Loucy (cell line): ENCODE results near the gene PTPN3.

Experiments
- H2AFZ ChIP-seq: fragments of 200-600 bp; sonication (generic); 2 replicates; pipeline ENCODE4 v1.6.0; 2016; ENCODE audit warnings: antibody characterized with exemption, mild to moderate bottlenecking, low read length, moderate library complexity
- H3F3A ChIP-seq: fragments of 200-600 bp; 2 replicates; pipeline ENCODE4 v1.6.0; 2016; ENCODE audit warnings: antibody characterized with exemption, low read depth, mild to moderate bottlenecking
- H3K27me3 ChIP-seq: fragments of 200-600 bp; sonication (generic); 2 replicates; pipeline ENCODE4 v1.6.1; 2014; ENCODE audit warnings: low read length, mild to moderate bottlenecking; ENCODE audit not compliant: insufficient read depth, poor library complexity, severe bottlenecking
- H3K36me3 ChIP-seq: fragments of 200-600 bp; sonication (generic); 2 replicates; pipeline ENCODE4 v1.6.1; 2016; ENCODE audit warnings: low read length; ENCODE audit not compliant: insufficient read depth
- H3K4me1 ChIP-seq: fragments of 200-600 bp; sonication (generic); 2 replicates; pipeline ENCODE4 v1.5.1; 2014; ENCODE audit warnings: low read length, mild to moderate bottlenecking; ENCODE audit not compliant: insufficient read depth, poor library complexity, severe bottlenecking
- H3K4me2 ChIP-seq: fragments of 200-600 bp; sonication (generic); 2 replicates; pipeline ENCODE4 v1.6.0; 2014; ENCODE audit warnings: antibody characterized with exemption, low read length, low read depth, mild to moderate bottlenecking; ENCODE audit not compliant: poor library complexity, severe bottlenecking
- H3K4me3 ChIP-seq: fragments of 200-600 bp; sonication (generic); 2 replicates; pipeline ENCODE4 v1.5.1; 2014; ENCODE audit warnings: low read length, mild to moderate bottlenecking, mixed read lengths; ENCODE audit not compliant: poor library complexity, severe bottlenecking
- H3K79me2 ChIP-seq: fragments of 200-600 bp; sonication (generic); 2 replicates; pipeline ENCODE4 v1.6.1; 2014; ENCODE audit warnings: low read length; ENCODE audit not compliant: insufficient read depth
- H3K9ac ChIP-seq: fragments of 200-600 bp; sonication (generic); 2 replicates; pipeline ENCODE4 v1.6.0; 2014; ENCODE audit warnings: mild to moderate bottlenecking, low read depth, low read length, moderate library complexity; ENCODE audit not compliant: poor library complexity, severe bottlenecking
- H3K9me2 ChIP-seq: fragments of 200-600 bp; sonication (generic); replicated peaks from 2 replicates; pipeline ENCODE4 v1.6.1; 2016; ENCODE audit warnings: low read depth, low read length, mixed read lengths
- H3K9me3 ChIP-seq: fragments of 200-600 bp; sonication (generic); 2 replicates; pipeline ENCODE4 v1.6.1; 2014; ENCODE audit warnings: mild to moderate bottlenecking, antibody characterized with exemption, low read length, low read depth; ENCODE audit not compliant: insufficient read depth
- H4K20me1 ChIP-seq: fragments of 200-600 bp; sonication (generic); 2 replicates; pipeline ENCODE4 v1.6.0; 2014; ENCODE audit warnings: antibody characterized with exemption, low read length, mild to moderate bottlenecking; ENCODE audit not compliant: insufficient read depth, poor library complexity, severe bottlenecking
- CTCF ChIP-seq: fragments of 200-600 bp; sonication (generic); conservative IDR thresholded peaks from 2 replicates; pipeline ENCODE4 v1.5.1; 2014; ENCODE audit warnings: mild to moderate bottlenecking, antibody characterized with exemption, low read length
- EZH2phosphoT487 ChIP-seq: fragments of 200-600 bp; IDR thresholded peaks from 2 replicates; pipeline ENCODE4 v1.6.1; 2018; ENCODE audit warnings: antibody characterized with exemption, mild to moderate bottlenecking, moderate library complexity, borderline replicate concordance

The PTPN3 gene

GRCh38 chr9:109467936-109468335 lies 30.2 kb downstream of the PTPN3 start:
- Histone ChIP-seq H3F3A (no peaks in the 10 kb centered on the region), H3K9me2 (no peaks in the 10 kb centered on the region), H3K79me2 (no peaks in the 10 kb centered on the region), H4K20me1 (no peaks in the 10 kb centered on the region), H3K4me2 (no peak overlapping the region), H3K9me3 (no peaks in the 10 kb centered on the region), H3K4me3 (no peak overlapping the region), H3K9ac (no peak overlapping the region), H3K27me3 (peaks cover 86% of the 10 kb centered on the region), H2AFZ (no peak overlapping the region), H3K4me1 (peaks cover 8% of the 10 kb centered on the region), H3K36me3 (no peaks in the 10 kb centered on the region)
- TF ChIP-seq EZH2phosphoT487 (peak; percentile 91), CTCF (no peak)

GRCh38 chr9:109466623-109467590 lies 31.2 kb downstream of the PTPN3 start:
- Histone ChIP-seq H3K4me3 (no peak overlapping the region), H3K4me1 (peaks cover 8% of the 10 kb centered on the region), H3K4me2 (peak overlapping the region; percentile 19), H3K27me3 (peaks cover 86% of the 10 kb centered on the region), H3K9ac (no peak overlapping the region), H4K20me1 (no peaks in the 10 kb centered on the region), H3K9me3 (no peaks in the 10 kb centered on the region), H3K79me2 (no peaks in the 10 kb centered on the region), H3K9me2 (no peaks in the 10 kb centered on the region), H3K36me3 (no peaks in the 10 kb centered on the region), H2AFZ (no peak overlapping the region), H3F3A (no peaks in the 10 kb centered on the region)
- TF ChIP-seq CTCF (no peak), EZH2phosphoT487 (no peak)

- no peaks in the 10 kb centered on the region for H3K9me2 ChIP-seq
- H3K4me2 ChIP-seq = no peak overlapping the region
- H3K27me3 ChIP-seq = peaks cover 88% of the 10 kb centered on the region
- H3K4me3 ChIP-seq = no peak overlapping the region
- no peaks in the 10 kb centered on the region for H3K79me2 ChIP-seq
- TF ChIP-seq CTCF (no peak), EZH2phosphoT487 (no peak)
- no peaks in the 10 kb centered on the region for H3K9me3 ChIP-seq
- peaks cover 9% of the 10 kb centered on the region for H3K4me1 ChIP-seq
- H3K36me3 ChIP-seq = no peaks in the 10 kb centered on the region
- no peak overlapping the region for H3K9ac ChIP-seq
- H2AFZ ChIP-seq = no peak overlapping the region
- no peaks in the 10 kb centered on the region for H4K20me1 ChIP-seq
- no peaks in the 10 kb centered on the region for H3F3A ChIP-seq
These were observed 34.0 kb downstream of the PTPN3 start for GRCh38 chr9:109463924-109464625.
